Renal cortex interstitium (tissue), 11 donors: Measurements from ENCODE around the gene TTYH3. TPM values are rescaled to one million over a fixed set of nuclear protein-coding genes. Genes with fewer than 3 reads are reported as not detected.

Experiments
- DNase-seq, 11 donors: peaks; one replicate each; pipeline ENCODE4 v3.0.0-alpha.2; 2013; ENCODE audit warnings: low read depth in 9 of 11, low spot score in 4 of 11; ENCODE audit errors: extremely low read depth in 1 of 11
- polyA plus RNA-seq, 3 donors: library from polyadenylated mRNA; unstranded; fragments of 120-200 nt; gene quantifications; one replicate each; pipeline ENCODE4 v1.2.1, GENCODE V29; 2013; ENCODE audit not compliant: insufficient read length in 3 of 3

Gene TTYH3
- polyA plus RNA-seq, 3 donors, result 79.0 to 142 (median 131) TPM

DNA sequence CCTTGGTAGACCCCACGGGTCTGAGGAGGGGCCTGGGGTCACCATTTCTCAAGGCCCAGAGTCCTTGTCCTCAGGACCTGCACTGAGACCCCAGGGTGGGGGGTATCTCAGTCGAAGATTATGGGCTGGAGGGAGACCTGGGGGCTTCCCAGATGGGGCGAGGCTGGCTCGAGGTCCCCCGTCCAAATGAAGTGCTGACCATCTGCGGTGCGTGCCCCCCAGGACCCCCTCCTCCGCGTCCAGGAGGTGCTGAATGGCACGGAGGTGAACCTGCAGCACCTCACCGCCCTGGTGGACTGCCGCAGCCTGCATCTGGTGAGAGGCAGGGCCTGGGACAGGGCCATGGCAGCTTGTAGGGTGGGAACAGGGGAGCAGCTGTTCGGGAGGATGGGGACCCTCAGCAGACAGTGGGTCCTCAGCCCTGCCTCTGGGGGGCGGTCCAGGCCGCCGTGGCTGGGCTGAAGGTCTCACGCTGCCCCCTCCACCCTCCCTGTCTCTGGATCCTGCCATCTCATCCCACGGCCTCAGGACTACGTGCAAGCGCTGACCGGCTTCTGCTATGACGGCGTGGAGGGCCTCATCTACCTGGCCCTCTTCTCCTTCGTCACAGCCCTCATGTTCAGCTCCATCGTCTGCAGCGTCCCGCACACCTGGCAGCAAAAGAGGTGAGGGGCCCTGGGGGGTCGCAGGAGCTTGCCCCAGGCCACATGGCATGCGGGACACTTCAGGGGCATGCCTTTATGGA lies 24.3 kb downstream of the TTYH3 start:
- no peak for DNase-seq

DNA sequence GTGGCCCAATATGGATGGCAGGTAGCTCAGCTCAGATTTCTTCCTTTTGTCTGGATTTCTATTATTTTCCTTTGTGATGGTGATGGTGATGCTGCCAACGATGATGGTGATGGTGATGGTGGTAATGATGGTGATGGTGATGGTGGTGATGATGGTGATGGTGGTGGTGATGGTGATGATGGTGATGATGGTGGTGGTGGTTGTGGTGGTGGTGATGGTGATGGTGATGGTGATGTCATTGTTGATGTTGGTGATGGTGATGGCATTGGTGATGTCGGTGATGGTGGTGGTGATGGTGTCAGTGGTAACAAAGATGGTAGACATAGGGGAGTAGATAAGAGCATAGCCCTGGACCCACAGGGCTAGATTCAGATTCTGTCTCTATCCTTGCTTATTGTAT lies 25.4 kb downstream of the TTYH3 start:
- DNase-seq, result no peak

DNA sequence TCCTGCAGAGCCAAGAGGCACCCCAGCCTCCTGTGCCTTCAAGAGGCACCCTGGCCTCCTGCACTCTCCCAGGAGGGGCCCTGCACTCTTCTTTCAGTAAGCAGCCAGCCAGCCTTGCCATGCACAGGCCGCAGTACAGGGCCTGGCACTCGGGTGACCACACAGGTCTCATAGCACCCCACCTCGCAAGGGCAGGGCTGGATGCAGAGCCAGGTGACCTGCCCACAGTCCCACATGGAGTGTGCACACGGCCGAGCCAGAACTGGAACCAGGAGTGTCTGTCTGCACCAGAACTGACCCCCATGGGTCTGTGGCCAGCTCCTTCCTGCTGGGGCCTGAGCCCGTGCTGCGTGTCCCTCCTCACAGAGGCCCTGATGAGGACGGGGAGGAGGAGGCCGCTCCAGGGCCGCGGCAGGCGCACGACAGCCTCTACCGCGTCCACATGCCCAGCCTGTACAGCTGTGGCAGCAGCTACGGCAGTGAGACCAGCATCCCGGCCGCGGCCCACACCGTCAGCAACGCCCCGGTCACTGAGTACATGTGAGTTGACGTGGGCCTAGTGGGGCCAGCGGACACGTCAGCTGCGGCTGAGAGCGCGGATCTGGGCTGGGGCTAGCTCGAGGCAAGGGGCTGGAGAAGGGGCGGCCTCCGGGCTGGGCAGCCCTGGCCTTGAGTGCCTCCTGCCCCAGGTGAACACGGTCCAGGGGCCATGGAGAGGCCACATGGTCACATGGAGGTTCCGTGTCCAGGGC lies 26.3 kb downstream of the TTYH3 start:
- DNase-seq, result no peak

DNA sequence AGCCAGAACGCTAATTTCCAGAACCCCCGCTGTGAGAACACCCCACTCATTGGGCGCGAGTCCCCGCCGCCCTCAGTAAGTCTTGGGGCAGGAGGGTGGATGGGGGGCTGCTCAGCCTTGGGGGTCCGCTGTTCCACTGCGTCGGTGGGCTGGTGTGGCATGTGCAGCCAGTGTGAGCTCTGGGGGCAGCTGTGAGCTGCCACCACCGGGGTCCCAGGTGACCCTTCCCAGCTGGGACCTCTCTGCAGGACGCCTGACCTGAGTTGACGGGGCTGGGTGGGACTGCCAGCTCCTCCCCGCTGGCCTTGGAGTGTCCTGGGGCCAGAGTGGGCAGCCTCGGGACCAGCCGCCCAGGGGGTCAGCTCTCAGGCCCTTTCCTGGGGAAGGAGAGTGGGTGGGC lies 27.2 kb downstream of the TTYH3 start:
- DNase-seq, result no peak

DNA sequence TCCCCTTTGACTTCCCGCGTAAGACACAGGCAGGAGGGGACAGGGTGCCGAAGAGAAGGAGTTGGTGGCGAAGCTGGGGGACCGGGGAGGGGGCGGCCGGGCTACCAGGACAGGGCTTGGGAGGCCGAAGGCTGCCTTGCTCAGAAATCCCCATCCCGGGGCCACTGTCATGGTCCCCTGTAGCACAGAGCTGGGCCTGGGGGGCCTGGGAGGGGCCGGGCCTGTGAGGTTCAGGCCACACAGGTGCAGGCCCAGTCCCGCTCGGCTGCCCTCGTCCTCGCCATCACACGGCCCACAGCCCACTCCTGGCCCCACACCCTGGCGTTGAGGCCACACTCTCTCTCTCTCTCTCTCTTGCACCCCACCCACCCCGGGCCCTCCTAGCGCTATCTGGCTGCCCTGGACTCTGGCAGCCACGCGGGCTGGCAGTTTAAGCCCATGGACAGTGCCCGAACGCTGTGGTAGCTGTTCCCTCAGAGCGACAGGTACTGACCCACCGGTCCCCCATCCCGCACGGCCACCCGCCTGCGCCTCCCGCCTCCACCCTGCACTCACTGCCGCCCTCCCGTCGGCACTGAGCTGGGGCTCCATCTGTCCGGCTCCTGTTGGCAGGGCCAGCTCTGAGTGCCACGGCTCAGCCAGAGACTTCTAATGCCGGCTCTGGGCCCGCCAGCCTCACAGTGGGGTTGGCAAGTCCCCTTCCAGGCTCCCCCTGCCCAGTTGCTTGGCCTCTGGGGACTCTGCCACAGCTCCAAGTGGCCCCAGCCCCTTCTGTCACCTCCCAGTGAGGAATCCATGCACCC lies 28.0 kb downstream of the TTYH3 start:
- no peak for DNase-seq

DNA sequence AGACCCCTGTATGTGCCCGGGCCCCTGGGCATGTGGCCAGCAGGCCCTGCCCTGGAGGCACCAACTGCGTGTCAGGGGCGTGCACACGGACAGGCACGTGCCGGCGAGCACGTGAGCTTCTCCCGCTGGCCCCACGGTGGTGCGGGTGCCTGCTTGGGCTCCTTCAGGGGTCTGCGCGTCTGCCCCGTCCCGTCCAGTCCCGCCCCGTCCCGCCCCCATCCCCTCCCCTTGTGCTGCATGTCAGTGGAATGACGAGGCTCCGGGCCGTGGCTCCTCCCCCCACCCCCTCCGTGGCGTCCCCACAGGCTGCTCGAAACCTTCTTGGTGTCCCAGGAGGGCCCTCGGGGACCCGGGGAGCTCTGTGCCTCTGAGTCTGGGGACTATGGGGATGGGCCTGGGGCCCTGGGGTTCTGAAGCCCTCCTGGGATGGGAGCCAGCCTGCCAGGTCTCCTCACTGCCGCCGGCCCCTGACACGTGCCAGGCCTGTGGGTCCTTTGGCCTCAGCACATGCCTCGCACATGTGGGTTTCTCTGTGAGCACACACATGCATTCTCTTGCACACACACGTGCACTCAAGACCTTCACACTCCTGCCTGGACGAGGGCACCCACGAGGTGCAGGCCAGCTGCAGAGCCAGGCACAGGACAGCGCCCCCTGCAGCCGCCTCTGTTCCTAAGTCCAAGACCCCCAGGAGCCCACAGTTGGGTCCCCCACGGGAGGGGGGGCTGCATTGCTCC lies 28.7 kb downstream of the TTYH3 start:
- DNase-seq, result no peak

DNA sequence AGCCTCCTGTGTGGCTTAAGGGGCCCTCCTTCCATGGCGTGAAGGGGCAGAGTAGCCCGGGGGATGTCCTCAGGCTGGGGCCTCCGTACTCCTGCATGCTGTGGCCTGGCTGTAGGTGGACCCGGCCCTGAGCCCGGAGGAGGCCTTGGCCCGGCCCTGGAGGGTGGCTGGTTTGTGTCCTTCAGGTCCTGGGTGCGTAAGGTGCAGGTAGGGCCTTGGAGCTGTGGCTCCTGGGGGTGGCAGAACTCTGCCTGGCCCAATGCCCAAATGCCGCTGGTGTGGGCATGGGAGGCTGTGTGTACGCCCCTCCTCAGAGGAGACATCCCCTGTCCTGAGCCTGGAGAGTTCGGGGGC lies 29.3 kb downstream of the TTYH3 start:
- DNase-seq, result no peak

DNA sequence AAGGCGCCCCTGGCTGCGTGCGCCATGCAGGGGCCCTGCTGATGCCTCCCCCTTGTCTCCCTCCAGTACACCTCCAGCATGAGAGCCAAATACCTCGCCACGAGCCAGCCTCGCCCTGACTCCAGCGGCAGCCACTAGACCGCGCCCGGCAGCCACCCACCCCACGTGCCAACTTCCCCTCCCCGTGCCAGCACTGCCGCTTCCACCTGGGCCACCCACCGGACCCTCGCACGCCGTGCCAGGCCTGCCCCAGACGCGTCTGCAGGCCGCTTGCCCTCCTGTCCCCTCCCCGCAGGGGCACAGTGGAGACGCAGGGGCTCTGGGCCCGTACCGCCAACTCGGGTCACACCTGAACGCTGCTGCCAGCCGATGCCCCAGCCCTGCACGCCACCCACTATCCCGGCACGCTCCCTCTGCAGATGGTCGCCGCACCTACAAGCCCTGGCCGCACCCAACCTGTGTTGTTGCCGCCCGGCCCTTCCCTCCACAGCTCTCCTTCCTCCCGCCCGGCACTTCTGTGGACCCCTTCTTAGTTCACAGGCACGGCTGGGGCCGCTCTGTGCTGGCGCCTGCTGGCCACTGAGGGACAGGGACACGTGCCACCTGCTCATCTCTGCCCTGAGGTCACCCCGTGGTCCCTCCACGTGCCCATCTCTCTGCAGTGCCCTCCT lies 30.0 kb downstream of the TTYH3 start:
- no peak for DNase-seq

DNA sequence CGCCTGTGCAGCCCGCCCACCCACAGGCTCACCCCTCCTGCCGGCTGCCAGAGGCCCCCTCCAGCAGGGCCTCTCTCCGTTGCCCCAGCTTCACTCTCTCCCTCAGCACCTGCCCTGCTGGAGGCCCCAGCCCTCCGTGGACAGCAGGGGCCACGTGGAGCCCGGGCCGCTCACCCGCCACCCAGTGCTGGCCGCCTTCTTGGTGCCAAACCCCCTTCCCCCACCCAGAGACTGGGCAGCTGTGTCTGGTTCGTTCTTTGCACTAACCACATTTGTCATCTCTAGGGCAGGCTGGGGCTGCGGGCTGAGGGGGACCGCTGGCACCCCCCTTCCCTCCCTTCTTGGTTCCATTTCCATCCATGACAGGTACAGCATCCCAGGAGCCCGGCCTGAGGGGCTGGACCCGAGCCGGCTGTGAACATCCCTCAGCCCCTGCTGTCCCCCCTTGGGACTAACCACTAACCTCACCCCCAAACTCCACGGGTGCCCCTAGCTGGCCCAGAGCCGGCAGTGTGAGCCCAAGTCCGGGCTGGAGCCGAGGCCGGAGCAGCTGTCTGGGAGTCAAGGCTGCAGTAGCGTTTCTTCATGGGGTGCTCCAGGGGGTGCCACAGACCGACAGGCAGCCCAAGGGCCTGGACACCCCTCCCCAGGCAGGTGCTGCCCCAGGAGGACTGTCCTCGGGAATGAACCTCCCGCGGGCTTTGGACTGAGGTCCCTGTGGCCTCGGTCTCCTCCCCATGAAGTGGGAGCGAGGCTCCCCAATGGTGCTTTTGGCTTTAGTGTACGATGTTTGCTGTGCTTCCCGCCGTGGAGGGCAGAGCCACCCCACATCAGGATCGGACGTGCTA lies 30.7 kb downstream of the TTYH3 start:
- DNase-seq, result no peak

DNA sequence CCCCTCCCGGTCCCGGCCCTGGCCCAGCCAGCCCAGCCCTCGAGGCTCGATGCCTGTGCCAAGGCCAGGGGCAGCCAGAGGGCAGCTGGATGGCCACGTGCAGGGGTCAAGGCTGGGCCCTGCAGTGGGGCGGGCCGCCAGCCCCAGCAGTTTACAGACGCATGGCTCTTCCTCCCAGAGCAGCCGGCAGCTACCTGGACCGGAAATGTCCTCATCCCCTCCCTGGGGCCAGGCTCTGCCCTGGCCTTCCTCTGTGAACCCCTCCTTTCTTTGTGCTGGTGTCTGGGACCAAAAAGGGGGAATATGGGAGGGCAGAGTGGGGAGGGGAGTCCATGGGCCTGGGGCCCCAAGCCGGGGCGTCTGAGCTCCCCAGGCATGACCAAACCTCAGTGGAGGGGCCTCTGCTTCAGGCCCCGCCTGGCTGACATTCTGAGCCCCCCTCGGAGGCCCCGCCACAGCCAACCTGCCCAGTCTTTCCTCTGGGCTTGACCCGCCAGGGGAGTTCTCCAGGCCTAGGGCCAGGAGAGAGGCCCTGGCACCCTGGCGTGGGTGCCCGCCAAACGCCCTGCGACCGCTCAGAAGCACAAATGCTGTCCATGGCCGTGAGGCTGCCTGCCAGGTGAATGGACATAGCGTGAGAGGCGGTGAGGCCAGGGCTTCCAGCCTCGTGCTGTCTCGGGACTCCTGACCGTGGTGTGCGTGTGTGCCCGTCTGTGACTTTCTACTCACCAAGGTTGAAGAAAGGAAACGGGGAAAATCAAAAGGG lies 31.5 kb downstream of the TTYH3 start:
- DNase-seq, result no peak

DNA sequence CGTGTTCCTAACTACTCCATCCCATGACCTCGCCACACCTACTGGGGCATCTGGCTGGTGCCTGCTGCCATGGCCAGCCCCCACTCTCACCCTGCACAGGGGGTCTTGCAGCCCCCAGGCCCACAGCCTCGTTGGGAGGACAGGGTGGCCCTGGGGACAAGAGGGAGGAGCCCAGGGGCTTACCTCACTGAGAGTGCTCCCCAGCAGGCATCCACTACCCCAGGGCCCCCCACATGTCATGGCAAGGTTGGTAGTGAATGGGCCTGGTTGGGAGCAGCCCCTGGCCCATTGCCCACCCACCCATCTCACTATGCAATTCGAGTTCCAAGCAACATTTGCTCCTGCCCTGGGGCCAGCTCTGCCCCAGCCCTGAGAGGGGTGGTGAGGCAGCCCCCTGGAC lies 32.2 kb downstream of the TTYH3 start:
- DNase-seq, result no peak

DNA sequence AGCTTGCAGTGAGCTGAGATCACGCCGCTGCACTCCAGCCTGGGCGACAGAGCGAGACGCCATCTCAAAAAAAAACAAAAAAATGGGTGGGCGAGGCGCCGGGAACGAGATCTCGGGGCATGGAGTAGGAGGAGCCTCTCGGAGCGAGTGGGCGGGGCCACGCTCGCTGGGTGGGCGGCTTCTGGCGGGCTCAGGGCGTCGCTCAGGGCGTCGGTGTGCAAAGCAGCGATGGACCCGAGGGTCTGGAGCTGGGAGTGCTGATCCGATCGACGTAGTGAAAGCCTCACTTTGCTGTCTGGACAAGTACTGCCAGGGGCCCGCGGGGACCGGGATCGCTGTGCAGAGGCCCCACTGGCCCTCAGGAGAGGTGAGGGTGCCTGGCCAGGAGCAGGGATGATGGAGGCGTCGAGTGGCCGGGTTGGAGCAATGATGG lies 33.6 kb downstream of the TTYH3 start:
- DNase-seq, result no peak

DNA sequence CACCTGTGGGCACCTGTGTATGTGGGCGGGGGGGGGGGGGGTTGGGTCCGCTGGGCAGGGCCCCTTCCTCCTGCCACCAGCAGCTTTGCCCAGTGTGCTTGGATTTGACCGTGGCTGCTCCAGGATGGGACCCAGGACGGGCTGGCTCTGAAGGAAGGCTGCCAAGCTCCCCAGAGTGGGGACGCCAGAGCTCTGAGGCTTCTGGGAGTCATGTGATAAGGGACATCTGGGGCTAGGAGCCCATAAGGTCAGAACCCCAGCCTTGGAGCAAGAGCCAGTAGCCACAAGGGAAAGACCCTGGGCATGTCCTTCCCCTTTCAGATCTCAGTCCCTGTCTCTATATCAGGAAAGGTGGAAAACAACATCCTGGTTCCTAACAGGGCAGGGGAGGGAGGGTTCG lies 34.4 kb downstream of the TTYH3 start:
- no peak for DNase-seq

DNA sequence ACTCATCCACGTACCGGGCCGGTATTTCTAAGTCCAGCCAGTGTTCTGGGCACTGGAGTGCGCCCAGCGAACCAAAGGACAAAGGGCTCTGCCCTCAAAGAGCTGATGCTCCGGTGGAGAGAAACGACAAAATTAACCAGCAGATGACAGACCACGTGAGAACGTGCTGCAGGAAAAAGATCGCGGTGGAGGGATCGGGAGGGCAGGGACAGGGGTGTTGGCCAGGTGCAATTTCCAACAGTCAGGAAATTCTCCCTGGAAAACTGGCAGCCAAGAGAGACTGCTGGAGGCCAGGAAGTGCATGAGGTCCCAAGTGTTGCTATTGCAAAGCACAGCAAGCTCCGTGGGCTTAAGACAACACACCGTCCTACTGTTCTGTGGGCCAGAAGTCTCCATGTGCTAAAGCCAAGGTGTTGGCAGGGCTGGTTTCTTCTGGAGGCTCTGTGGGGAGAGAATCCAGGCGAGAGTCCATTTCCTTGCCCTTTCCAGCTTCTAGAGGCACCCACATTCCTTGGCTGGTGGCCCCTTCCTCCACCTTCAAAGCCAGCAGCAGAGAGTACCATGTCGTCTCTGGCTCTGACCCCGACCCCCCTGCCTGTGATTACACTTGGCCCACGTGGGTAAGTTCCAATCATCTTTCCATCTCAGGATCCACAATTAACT lies 34.9 kb downstream of the TTYH3 start:
- DNase-seq, result no peak

DNA sequence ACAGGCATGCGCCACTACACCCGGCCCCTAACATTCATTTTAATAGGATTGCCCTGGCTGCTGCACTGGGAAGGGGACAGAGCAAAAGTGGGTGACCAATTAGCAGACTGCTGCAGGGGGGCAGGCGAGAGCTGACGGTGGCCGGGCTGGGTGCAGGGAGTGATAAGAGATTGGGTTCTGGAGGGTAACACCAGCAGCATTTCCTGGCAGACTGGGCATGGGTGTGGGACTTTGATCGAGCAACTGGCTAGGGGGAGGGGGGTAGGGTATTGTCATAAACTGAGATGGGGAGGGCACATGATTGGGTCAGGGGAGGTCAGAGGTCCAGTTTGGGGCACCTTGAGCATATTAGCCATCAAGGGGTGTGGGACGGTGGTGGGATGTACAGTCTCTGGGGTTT lies 36.1 kb downstream of the TTYH3 start:
- no peak for DNase-seq

DNA sequence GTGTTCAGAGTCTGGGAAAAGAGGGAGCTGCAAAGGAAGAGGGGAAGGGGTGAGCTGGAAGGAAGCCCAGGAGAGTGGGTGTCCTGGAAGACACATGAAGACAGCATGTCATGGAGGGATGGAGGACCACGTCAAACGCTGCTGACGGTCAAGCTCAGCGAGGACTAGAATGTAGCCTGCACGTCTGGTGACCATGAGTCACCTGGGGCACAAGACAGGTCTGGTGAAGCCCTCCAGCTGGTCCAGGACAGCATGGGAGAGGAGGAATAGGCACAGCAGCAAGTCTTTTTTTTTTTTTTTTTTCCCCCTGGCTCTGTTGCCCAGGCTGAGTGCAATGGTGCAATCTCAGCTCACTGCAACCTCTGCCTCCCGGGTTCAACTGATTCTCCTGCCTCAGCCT lies 36.6 kb downstream of the TTYH3 start:
- DNase-seq, result no peak

DNA sequence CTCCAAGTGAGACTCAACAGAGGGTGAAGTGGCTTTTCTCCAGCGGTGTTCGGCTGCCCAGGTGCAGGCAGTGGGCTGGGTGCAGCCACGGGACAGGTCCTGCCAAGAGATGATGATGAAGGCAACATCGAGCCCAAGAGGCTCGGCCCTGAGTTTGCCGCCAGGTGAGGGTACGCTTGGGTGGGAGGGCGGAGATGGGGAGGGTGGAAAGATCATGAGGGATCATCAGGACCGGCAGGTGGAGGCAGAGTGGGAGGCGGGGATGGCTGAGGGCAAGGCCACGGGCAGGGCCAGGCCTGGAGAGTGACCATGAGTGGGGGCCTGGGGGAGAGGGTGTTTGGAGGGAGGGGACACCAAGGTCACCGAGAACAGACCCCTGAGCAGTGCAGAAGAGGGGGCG lies 38.4 kb downstream of the TTYH3 start:
- DNase-seq, result no peak
